Osteocyte (in vitro differentiated cells): Measurements from ENCODE around the gene CETP. TPM values are rescaled to one million over a fixed set of nuclear protein-coding genes. Genes with fewer than 3 reads are reported as not detected.
A peak's percentile ranks its signal among the peaks of the same experiment; 100 is the strongest.

Experiments used
- DNase-seq: peaks from one replicate; pipeline ENCODE4 v3.0.0; 2021; ENCODE audit warnings: mixed read lengths; ENCODE audit not compliant: unreplicated experiment; ENCODE audit errors: extremely low spot score
- H3K27ac Mint-ChIP-seq: one replicate; pipeline ENCODE4 v1.8.0; 2021; ENCODE audit warnings: mild to moderate bottlenecking, mixed read lengths; ENCODE audit not compliant: unreplicated experiment
- H3K27me3 Mint-ChIP-seq: one replicate; pipeline ENCODE4 v1.8.0; 2021; ENCODE audit warnings: mixed read lengths; ENCODE audit not compliant: unreplicated experiment
- H3K36me3 Mint-ChIP-seq: one replicate; pipeline ENCODE4 v1.8.0; 2021; ENCODE audit warnings: mixed read lengths; ENCODE audit not compliant: unreplicated experiment
- H3K4me1 Mint-ChIP-seq: one replicate; pipeline ENCODE4 v1.8.0; 2021; ENCODE audit warnings: mixed read lengths; ENCODE audit not compliant: unreplicated experiment
- H3K4me3 Mint-ChIP-seq: one replicate; pipeline ENCODE4 v1.8.0; 2021; ENCODE audit warnings: mild to moderate bottlenecking, moderate library complexity, mixed read lengths; ENCODE audit not compliant: unreplicated experiment
- H3K9me3 Mint-ChIP-seq: one replicate; pipeline ENCODE4 v1.8.0; 2021; ENCODE audit warnings: mixed read lengths; ENCODE audit not compliant: unreplicated experiment
- total RNA-seq: library from RNA; stranded (reverse); gene quantifications from 2 replicates; pipeline ENCODE4 v1.2.1, GENCODE V29; 2021
- TF ChIP-seq, protein P1 (sequence below): fragments of 200-600 bp; sonication (generic); IDR thresholded peaks from 2 replicates; pipeline ENCODE4 v1.5.0; 2021; ENCODE audit warnings: antibody characterized with exemption, mild to moderate bottlenecking, moderate library complexity

Gene CETP
- total RNA-seq, 1 donor from 2014 or later, result not detected

GRCh38 chr16:56936491-56936890 lies 25.3 kb upstream of the CETP start:
- TF ChIP-seq, protein P1, sequence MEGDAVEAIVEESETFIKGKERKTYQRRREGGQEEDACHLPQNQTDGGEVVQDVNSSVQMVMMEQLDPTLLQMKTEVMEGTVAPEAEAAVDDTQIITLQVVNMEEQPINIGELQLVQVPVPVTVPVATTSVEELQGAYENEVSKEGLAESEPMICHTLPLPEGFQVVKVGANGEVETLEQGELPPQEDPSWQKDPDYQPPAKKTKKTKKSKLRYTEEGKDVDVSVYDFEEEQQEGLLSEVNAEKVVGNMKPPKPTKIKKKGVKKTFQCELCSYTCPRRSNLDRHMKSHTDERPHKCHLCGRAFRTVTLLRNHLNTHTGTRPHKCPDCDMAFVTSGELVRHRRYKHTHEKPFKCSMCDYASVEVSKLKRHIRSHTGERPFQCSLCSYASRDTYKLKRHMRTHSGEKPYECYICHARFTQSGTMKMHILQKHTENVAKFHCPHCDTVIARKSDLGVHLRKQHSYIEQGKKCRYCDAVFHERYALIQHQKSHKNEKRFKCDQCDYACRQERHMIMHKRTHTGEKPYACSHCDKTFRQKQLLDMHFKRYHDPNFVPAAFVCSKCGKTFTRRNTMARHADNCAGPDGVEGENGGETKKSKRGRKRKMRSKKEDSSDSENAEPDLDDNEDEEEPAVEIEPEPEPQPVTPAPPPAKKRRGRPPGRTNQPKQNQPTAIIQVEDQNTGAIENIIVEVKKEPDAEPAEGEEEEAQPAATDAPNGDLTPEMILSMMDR, result no peak
- Mint-ChIP-seq H3K27ac (peak overlapping the region; percentile 87), H3K27me3 (no peaks in the 10 kb centered on the region), H3K4me3 (peak overlapping the region; percentile 98), H3K4me1 (peaks cover 54% of the 10 kb centered on the region), H3K9me3 (no peaks in the 10 kb centered on the region), H3K36me3 (peaks cover 71% of the 10 kb centered on the region)
- DNase-seq, result no peak

DNA sequence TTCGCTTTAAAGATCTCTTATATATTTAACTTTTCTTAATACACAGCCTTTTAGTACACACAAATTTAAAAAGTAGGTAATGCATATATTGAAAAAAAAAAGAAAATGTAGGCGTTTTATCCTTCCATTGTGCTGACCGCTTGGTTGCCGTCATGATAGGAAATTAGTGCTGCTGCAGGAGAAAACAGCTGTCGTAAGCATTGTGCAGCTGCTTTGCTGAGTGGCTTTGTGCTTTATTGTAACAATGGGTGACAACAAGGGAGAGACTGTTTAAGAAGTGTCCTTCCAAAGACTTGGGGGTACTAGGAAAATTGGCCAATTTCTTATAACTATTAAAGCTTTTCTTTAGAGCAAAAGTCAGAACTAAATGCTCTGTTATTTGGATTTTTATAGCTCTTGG lies 24.8 kb upstream of the CETP start:
- DNase-seq, result no peak
- H3K4me1 Mint-ChIP-seq, result peaks cover 56% of the 10 kb centered on the region
- peaks cover 74% of the 10 kb centered on the region for H3K36me3 Mint-ChIP-seq
- no peaks in the 10 kb centered on the region for H3K27me3 Mint-ChIP-seq
- H3K9me3 Mint-ChIP-seq, result no peaks in the 10 kb centered on the region
- peak overlapping the region; percentile 87 for H3K27ac Mint-ChIP-seq
- TF ChIP-seq, protein P1, result no peak
- H3K4me3 Mint-ChIP-seq, result peak overlapping the region; percentile 98

DNA sequence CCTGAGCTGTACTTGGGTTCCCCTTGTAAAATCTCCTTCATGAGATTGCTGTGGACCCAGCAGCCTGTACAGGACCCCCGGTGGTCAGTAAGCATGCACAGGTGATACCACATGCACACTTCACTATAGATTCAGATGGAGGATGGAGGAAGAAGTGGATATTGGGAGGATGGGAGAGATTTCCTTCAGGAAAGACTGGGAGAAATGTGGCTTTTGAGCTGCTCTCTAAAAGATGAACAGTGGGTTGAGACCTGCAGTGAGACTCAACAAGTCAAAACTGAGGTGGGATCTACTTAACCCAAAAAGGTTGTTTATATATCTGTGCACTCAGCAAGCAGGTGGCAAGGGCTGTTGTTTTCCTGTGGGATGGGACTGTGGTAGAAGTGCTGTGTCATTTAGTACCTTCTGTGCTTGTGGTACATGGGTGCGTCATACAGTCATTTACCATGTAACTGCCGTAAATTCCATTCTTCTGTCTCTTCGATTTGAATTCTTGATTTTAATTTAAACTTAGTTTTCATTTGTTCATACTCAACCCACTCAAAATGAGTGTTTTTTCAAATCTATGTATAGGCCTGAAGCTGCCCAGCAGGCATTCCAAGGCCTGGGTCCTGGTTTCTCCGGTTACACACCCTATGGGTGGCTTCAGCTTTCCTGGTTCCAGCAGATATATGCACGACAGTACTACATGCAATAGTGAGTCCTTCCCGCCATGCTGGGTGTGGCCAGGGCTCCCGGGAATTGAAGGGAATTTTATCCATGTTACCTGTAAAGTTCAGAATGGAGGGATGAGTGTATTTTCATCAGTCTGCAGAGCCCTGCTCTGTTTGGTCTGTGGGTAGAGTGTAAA lies 22.9 kb upstream of the CETP start:
- Mint-ChIP-seq H3K4me3 (no peak overlapping the region), H3K9me3 (no peaks in the 10 kb centered on the region), H3K27me3 (no peaks in the 10 kb centered on the region), H3K27ac (peak overlapping the region; percentile 62), H3K4me1 (peaks cover 69% of the 10 kb centered on the region), H3K36me3 (peaks cover 82% of the 10 kb centered on the region)
- no peak for DNase-seq
- TF ChIP-seq, protein P1, result no peak

DNA sequence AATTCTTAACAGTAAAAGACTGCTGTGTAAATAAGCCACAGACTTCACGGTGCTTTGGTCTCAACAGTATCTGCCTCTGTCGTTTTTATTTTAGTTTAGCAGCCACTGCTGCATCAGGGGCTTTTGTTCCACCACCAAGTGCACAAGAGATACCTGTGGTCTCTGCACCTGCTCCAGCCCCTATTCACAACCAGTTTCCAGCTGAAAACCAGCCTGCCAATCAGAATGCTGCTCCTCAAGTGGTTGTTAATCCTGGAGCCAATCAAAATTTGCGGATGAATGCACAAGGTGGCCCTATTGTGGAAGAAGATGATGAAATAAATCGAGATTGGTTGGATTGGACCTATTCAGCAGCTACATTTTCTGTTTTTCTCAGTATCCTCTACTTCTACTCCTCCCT lies 21.9 kb upstream of the CETP start:
- Mint-ChIP-seq H3K9me3 (no peaks in the 10 kb centered on the region), H3K27me3 (no peaks in the 10 kb centered on the region), H3K36me3 (peaks cover 80% of the 10 kb centered on the region), H3K4me1 (peaks cover 69% of the 10 kb centered on the region), H3K4me3 (no peak overlapping the region), H3K27ac (peak overlapping the region; percentile 10)
- no peak for DNase-seq
- TF ChIP-seq, protein P1, result no peak

DNA sequence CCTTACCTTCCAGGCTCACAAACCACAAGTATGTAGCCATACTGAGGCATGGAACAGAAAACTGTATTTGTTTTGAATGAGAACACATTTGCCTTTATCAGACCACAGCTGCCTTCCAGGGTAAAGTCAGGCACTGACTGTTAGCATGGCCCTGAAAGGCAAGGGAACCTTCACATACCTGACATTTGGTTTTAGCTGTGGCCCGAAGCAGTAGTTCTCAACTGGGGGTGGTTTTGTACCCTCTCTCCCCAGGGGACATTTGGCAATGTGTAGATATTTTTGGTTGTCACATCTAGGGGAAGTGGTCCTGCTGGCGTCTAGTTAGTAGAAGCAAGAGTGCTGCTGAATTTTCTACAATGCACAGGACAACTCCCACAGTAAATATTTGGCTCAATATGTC lies 20.7 kb upstream of the CETP start:
- H3K9me3 Mint-ChIP-seq, result no peaks in the 10 kb centered on the region
- peaks cover 67% of the 10 kb centered on the region for H3K4me1 Mint-ChIP-seq
- no peaks in the 10 kb centered on the region for H3K27me3 Mint-ChIP-seq
- no peak overlapping the region for H3K4me3 Mint-ChIP-seq
- H3K27ac Mint-ChIP-seq, result no peak overlapping the region
- TF ChIP-seq, protein P1, result no peak
- DNase-seq, result no peak
- peaks cover 70% of the 10 kb centered on the region for H3K36me3 Mint-ChIP-seq
